Sigmoid colon (tissue), 7 donors: ENCODE data around the gene FBP1. TPM values are rescaled to one million over a fixed set of nuclear protein-coding genes. Genes with fewer than 3 reads are reported as not detected.

Experiments
- DNase-seq: peaks from one replicate; pipeline ENCODE4 v3.0.0-alpha.2; 2019
- H3K27ac ChIP-seq, 4 donors: fragments of 200-600 bp; sonication (generic); one replicate each; pipeline ENCODE4 v1.5.1; 2016 to 2019; ENCODE audit warnings: mild to moderate bottlenecking in 1 of 4
- H3K27me3 ChIP-seq, 3 donors: fragments of 200-600 bp; sonication (generic); one replicate each; pipeline ENCODE4 v1.5.1; 2019; ENCODE audit warnings: mild to moderate bottlenecking in 1 of 3
- H3K36me3 ChIP-seq, 4 donors: fragments of 200-600 bp; sonication (generic); one replicate each; pipeline ENCODE4 v1.5.1; 2016 to 2019
- H3K4me1 ChIP-seq, 4 donors: fragments of 200-600 bp; sonication (generic); one replicate each; pipeline ENCODE4 v1.5.1; 2017 to 2019
- H3K4me3 ChIP-seq, 4 donors: fragments of 200-600 bp; sonication (generic); one replicate each; pipeline ENCODE4 v1.5.1; 2017 to 2019; ENCODE audit warnings: mild to moderate bottlenecking in 2 of 4, moderate library complexity in 1 of 4
- H3K9me3 ChIP-seq, 4 donors: fragments of 200-600 bp in 3 of 4; sonication (generic) in 3 of 4; one replicate each; pipeline versions ENCODE4 v1.5.1 to v1.6.1; 2013 to 2019
- EP300 ChIP-seq, 4 donors: sonication (generic); formaldehyde crosslinking; IDR thresholded peaks; one replicate each; pipeline ENCODE4 v1.6.1; 2017; ENCODE audit warnings: antibody characterized with exemption in 4 of 4
- POLR2A ChIP-seq, 2 donors: fragments of 450-650 bp; IDR thresholded peaks; one replicate each; pipeline ENCODE4 v1.6.1; 2016; ENCODE audit warnings: antibody characterized with exemption in 2 of 2, mild to moderate bottlenecking in 2 of 2, moderate library complexity in 2 of 2
- POLR2AphosphoS5 ChIP-seq, 4 donors: sonication (generic); formaldehyde crosslinking; IDR thresholded peaks; one replicate each; pipeline ENCODE4 v1.6.1; 2017; ENCODE audit warnings: antibody characterized with exemption in 4 of 4
- WGBS, 2 donors: extraction: QIAGEN DNeasy Blood & Tissue Kit; methylation state at CpG; one replicate each; pipeline ENCODE4 v1.1.7; 2013; 5-methylcytosine and 5-hydroxymethylcytosine counted together
- intact Hi-C: fragments of 100-400 bp; cut with DNase I; formaldehyde crosslinking; loops from one replicate; pipeline ENCODE4 v1.15.1; 2023
- polyA plus RNA-seq, 3 donors: library from polyadenylated mRNA; stranded (reverse); fragments of 200-250 nt; gene quantifications; one replicate each; pipeline ENCODE4 v1.2.3, GENCODE V29; 2013
- total RNA-seq, 4 donors: library from RNA; depleted of rRNA; stranded (reverse); fragments of >200 nt; gene quantifications; one replicate each; pipeline ENCODE4 v1.1.0, GENCODE V29; 2016
- TF ChIP-seq, protein P1 (sequence below), 4 experiments: fragments of 450-650 bp in 3 of 4; fragments of 200-600 bp in 1 of 4; IDR thresholded peaks; one replicate each; pipeline ENCODE4 v1.5.1; 2016 to 2019; ENCODE audit warnings: antibody characterized with exemption in 4 of 4, mild to moderate bottlenecking in 3 of 4, moderate library complexity in 2 of 4
- donor health status: healthy with polysubstance abuse.
- donor health status: Bipolar disorder and iron deficiency.
- donor health status: healthy.

FBP1 gene
- total and polyA plus RNA-seq, 7 donors, result 2.2 to 48.8 (median 8.2) TPM

DNA sequence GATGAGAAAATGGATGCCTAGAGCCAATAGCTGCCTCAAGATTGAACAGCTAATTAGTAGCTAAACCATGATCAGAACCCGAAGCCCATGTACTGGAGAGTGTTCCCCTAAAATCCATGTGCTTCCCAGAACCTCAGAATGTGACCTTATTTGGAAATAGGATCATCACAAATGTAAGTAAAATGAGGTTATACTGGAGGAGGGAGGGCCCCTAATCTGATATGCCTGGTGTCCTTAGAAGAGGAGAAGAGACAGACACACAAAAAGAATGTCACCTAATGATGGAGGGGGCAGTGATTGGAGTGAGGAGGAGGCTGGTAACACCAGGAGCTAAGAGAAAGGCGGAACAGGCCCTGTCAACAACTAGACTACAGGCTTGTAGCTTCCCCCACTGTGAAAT lies 41.3 kb upstream of the FBP1 start:
- intact Hi-C loops, result loop anchor here (2.0 to 5.0 kb wide), 3 partner anchors 102 to 587 kb away; no protein-coding TSS in a partner anchor
- DNase-seq, result no peak

DNA sequence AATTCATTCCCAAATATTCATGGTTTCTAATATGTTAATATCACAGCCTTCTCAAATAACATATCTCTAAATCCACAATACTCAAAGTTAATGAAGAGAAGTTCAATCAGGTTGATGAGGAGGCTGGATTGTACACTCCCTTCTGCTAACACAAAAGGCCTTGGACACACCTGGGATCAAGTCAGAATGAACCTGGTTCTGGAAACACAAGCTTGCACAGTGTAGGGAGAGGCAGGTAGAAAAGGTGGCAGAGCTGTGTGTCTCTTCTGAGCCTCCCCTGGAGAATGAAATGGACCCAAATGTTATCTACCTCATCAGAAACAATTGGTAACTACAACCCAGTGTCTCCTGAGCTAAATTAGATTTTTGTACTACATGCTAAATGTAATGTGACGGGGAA lies 40.7 kb upstream of the FBP1 start:
- Histone ChIP-seq H3K27me3 (no peaks in the 10 kb centered on the region), H3K4me3 (no peak overlapping the region), H3K27ac (no peak overlapping the region), H3K4me1 (peaks cover 0 to 9% (median 1%) of the 10 kb centered on the region in 4 donors), H3K36me3 (no peaks in the 10 kb centered on the region), H3K9me3 (no peaks in the 10 kb centered on the region)
- TF ChIP-seq, protein P1, sequence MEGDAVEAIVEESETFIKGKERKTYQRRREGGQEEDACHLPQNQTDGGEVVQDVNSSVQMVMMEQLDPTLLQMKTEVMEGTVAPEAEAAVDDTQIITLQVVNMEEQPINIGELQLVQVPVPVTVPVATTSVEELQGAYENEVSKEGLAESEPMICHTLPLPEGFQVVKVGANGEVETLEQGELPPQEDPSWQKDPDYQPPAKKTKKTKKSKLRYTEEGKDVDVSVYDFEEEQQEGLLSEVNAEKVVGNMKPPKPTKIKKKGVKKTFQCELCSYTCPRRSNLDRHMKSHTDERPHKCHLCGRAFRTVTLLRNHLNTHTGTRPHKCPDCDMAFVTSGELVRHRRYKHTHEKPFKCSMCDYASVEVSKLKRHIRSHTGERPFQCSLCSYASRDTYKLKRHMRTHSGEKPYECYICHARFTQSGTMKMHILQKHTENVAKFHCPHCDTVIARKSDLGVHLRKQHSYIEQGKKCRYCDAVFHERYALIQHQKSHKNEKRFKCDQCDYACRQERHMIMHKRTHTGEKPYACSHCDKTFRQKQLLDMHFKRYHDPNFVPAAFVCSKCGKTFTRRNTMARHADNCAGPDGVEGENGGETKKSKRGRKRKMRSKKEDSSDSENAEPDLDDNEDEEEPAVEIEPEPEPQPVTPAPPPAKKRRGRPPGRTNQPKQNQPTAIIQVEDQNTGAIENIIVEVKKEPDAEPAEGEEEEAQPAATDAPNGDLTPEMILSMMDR (IDR thresholded peaks at IDR 0.05), result no peak
- no peak for TF ChIP-seq EP300 (IDR thresholded peaks at IDR 0.05)
- TF ChIP-seq POLR2A (IDR thresholded peaks at IDR 0.05), result no peak
- WGBS, 2 donors, result 87 to 98% methylated on average over 1 of the region's 1 CpG
- no peak for DNase-seq
- intact Hi-C loops, result loop anchor here (2.0 to 5.0 kb wide), 3 partner anchors 102 to 587 kb away; no protein-coding TSS in a partner anchor

More for the DNA sequence above, 41.3 kb upstream of the FBP1 start:
- H3K27me3 ChIP-seq, result no peaks in the 10 kb centered on the region
- no peak overlapping the region for H3K4me3 ChIP-seq
- 76 to 80% methylated on average over 2 of the region's 2 CpGs for WGBS, 2 donors
- H3K9me3 ChIP-seq, result no peaks in the 10 kb centered on the region
- peaks cover 0 to 3% (median 0%) of the 10 kb centered on the region in 4 donors for H3K4me1 ChIP-seq
- TF ChIP-seq POLR2A (IDR thresholded peaks at IDR 0.05) (no peak), POLR2AphosphoS5 (IDR thresholded peaks at IDR 0.05) (no peak), EP300 (IDR thresholded peaks at IDR 0.05) (no peak)
- TF ChIP-seq, protein P1 (IDR thresholded peaks at IDR 0.05), result no peak
- no peaks in the 10 kb centered on the region for H3K36me3 ChIP-seq
- H3K27ac ChIP-seq, result no peak overlapping the region

DNA sequence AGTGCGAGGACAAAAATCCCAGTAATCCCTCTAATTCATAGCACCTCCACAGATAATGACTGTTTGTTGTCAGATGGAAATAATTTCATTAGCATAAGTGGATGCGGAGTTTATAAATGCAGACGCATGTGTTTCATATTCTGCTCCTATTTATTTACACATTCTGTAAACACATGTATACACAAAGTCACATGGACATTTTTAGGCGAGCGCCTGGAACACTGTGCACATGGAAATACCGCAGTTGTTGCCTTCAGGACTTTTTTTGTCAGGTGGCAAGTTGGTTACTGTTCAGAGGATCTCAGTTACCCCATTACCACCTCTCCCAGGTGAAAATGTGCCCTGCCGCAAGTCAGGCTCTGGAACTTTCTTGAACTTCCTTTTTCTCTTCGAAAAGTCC lies 40.3 kb upstream of the FBP1 start:
- H3K36me3 ChIP-seq, result no peaks in the 10 kb centered on the region
- no peak overlapping the region for H3K27ac ChIP-seq
- peaks cover 0 to 9% (median 3%) of the 10 kb centered on the region in 4 donors for H3K4me1 ChIP-seq
- TF ChIP-seq POLR2A (IDR thresholded peaks at IDR 0.05), result no peak
- TF ChIP-seq, protein P1 (IDR thresholded peaks at IDR 0.05), result no peak
- intact Hi-C loops, result no loop called here
- 83 to 87% methylated on average over 8 of the region's 8 CpGs for WGBS, 2 donors
- DNase-seq, result no peak
- H3K9me3 ChIP-seq, result no peaks in the 10 kb centered on the region
- H3K27me3 ChIP-seq, result no peaks in the 10 kb centered on the region
- no peak overlapping the region for H3K4me3 ChIP-seq

DNA sequence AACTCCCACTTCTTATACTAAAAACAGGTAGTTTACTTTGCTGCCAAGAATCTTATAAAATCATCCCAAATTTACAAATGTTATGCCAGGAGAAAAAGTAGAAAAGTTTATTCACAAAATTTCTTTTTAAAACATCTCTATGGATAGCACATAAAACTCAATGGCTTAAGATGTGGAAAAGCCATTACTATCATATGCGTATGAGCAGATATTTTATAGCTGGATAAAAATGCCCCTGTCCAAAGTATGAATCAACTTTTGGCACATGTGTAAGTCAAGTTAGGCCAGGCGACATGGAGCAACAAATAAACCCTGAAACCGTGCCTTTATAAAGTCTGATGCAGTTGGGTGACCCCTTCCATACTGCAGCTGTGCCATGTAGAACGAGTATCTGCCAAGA lies 38.6 kb upstream of the FBP1 start:
- Histone ChIP-seq H3K4me3 (no peak overlapping the region), H3K4me1 (peaks cover 0 to 17% (median 7%) of the 10 kb centered on the region in 4 donors), H3K36me3 (no peaks in the 10 kb centered on the region), H3K27ac (no peak overlapping the region), H3K27me3 (no peaks in the 10 kb centered on the region), H3K9me3 (no peaks in the 10 kb centered on the region)
- 77% methylated on average over 4 of the region's 4 CpGs for whole genome bisulfite sequencing, 2 donors
- TF ChIP-seq, protein P1 (IDR thresholded peaks at IDR 0.05), result no peak
- TF ChIP-seq POLR2A (IDR thresholded peaks at IDR 0.05), result no peak
- TF ChIP-seq EP300 (IDR thresholded peaks at IDR 0.05), result no peak
- no peak for TF ChIP-seq POLR2AphosphoS5 (IDR thresholded peaks at IDR 0.05)
- intact Hi-C loops, result no loop called here
- DNase-seq, result no peak

DNA sequence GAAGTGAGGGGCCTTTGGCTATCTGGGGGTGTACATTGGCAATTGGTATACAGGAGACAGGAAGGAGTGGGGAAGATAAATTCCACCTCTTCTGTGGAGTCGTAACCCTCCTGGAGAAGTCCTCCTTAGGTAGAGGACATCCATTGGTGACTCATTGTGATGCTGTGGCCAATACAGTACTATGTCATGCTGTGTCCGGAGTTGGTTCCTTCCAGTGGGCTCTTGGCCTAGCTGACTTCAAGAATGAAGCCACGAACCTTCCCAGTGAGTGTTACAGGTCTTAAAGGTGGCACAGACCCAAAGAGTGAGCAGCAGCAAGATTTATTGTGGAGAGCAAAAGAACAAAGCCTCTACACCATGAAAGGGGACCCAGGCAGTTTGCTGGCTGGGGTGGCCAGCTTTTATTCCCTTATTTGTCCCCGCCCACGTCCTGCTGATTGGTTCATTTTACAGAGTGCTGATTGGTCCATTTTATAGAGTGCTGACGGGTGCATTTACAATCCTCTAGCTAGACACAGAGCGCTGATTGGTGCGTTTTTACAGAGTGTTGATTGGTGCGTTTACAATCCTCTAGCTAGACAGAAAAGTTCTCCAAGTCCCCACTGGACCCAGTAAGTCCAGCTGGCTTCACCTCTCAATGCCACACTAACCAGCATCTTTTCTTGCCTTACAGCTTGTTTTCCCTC lies 37.3 kb upstream of the FBP1 start:
- no peak for DNase-seq
- Histone ChIP-seq H3K36me3 (no peaks in the 10 kb centered on the region), H3K27me3 (no peaks in the 10 kb centered on the region), H3K27ac (no peak overlapping the region), H3K9me3 (no peaks in the 10 kb centered on the region), H3K4me1 (peaks cover 0 to 20% (median 7%) of the 10 kb centered on the region in 4 donors), H3K4me3 (no peak overlapping the region)
- TF ChIP-seq EP300 (IDR thresholded peaks at IDR 0.05), result no peak
- TF ChIP-seq, protein P1 (IDR thresholded peaks at IDR 0.05), result no peak
- TF ChIP-seq POLR2A (IDR thresholded peaks at IDR 0.05), result no peak
- TF ChIP-seq POLR2AphosphoS5 (IDR thresholded peaks at IDR 0.05), result no peak
- WGBS, 2 donors, result 95 to 96% methylated on average over 9 of the region's 9 CpGs
- intact Hi-C loops, result no loop called here
